Type B pancreatic cell (in vitro differentiated cells): Measurements from ENCODE around the gene RIMBP2. TPM values are rescaled to one million over a fixed set of nuclear protein-coding genes. Genes with fewer than 3 reads are reported as not detected.

Experiments used
- DNase-seq: peaks from one replicate; pipeline ENCODE4 v3.0.0; 2021; ENCODE audit warnings: mixed read lengths; ENCODE audit not compliant: unreplicated experiment; ENCODE audit errors: extremely low spot score
- H3K27ac Mint-ChIP-seq: 2 replicates; pipeline ENCODE4 v1.8.0; 2021; ENCODE audit warnings: mild to moderate bottlenecking, mixed read lengths
- H3K27me3 Mint-ChIP-seq: 2 replicates; pipeline ENCODE4 v1.8.0; 2021; ENCODE audit warnings: mixed read lengths
- H3K36me3 Mint-ChIP-seq: 2 replicates; pipeline ENCODE4 v1.8.0; 2021; ENCODE audit warnings: mixed read lengths
- H3K4me1 Mint-ChIP-seq: one replicate; pipeline ENCODE4 v1.8.0; 2021; ENCODE audit warnings: mixed read lengths; ENCODE audit not compliant: unreplicated experiment
- H3K4me3 Mint-ChIP-seq: 2 replicates; pipeline ENCODE4 v1.8.0; 2021; ENCODE audit warnings: mild to moderate bottlenecking, mixed read lengths
- H3K9me3 Mint-ChIP-seq: 2 replicates; pipeline ENCODE4 v1.8.0; 2021; ENCODE audit warnings: mixed read lengths
- total RNA-seq: library from RNA; stranded (reverse); gene quantifications from 2 replicates; pipeline ENCODE4 v1.2.1, GENCODE V29; 2021; ENCODE audit warnings: low replicate concordance
- TF ChIP-seq, protein P1 (sequence below): fragments of 200-600 bp; sonication (generic); conservative IDR thresholded peaks from 2 replicates; pipeline ENCODE4 v1.5.0; 2021; ENCODE audit warnings: antibody characterized with exemption, mild to moderate bottlenecking

RIMBP2 gene
- total RNA-seq, 1 donor from 2014 or later: 23.7 TPM

DNA sequence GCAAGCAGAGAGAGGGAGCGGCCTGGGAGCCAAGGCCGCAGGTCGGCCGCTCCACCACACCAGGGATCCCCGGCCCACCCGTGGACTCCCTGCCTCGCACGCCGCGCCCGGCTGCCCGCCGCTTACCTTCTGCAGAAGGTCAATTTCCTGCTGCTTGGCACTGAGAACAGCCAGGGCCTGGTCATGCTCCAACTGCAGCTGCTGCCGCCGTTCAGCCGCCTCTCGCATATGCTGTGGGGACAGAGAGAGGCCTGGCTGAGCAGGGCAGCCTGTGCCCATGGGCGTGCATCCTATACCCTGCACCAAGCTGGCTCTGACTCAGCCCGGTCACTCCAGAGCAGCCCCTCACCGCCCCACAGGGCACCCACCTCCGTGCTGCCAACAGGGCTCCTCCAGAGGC lies 237.3 kb downstream of the RIMBP2 start:
- Mint-ChIP-seq H3K36me3 (no peaks in the 10 kb centered on the region), H3K27me3 (peaks cover 18% of the 10 kb centered on the region), H3K4me1 (peaks cover 16% of the 10 kb centered on the region), H3K4me3 (no peak overlapping the region), H3K9me3 (no peaks in the 10 kb centered on the region), H3K27ac (no peak overlapping the region)
- TF ChIP-seq, protein P1, sequence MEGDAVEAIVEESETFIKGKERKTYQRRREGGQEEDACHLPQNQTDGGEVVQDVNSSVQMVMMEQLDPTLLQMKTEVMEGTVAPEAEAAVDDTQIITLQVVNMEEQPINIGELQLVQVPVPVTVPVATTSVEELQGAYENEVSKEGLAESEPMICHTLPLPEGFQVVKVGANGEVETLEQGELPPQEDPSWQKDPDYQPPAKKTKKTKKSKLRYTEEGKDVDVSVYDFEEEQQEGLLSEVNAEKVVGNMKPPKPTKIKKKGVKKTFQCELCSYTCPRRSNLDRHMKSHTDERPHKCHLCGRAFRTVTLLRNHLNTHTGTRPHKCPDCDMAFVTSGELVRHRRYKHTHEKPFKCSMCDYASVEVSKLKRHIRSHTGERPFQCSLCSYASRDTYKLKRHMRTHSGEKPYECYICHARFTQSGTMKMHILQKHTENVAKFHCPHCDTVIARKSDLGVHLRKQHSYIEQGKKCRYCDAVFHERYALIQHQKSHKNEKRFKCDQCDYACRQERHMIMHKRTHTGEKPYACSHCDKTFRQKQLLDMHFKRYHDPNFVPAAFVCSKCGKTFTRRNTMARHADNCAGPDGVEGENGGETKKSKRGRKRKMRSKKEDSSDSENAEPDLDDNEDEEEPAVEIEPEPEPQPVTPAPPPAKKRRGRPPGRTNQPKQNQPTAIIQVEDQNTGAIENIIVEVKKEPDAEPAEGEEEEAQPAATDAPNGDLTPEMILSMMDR: no peak
- no peak for DNase-seq

DNA sequence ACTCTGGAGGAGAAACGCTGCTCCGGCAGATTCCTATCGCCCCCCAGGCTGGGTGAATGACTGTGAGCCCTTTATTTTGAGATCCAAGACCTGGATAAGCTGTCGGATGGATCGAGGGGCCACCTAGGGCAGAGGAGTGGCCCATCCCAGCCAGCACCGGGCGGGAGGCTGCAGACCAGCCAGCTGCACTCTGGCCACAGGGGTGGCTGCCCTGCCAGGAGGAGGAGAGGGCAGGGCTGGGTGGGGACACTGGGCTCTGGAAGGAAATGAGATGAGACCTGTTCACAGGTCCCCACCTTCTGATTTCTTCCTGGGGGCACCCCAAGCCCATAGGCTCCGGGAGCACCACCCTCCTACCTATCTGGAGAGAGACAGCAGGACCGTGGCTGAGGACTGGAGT lies 238.4 kb downstream of the RIMBP2 start:
- no peak overlapping the region for H3K4me3 Mint-ChIP-seq
- no peak overlapping the region for H3K27ac Mint-ChIP-seq
- H3K36me3 Mint-ChIP-seq: no peaks in the 10 kb centered on the region
- no peaks in the 10 kb centered on the region for H3K9me3 Mint-ChIP-seq
- H3K27me3 Mint-ChIP-seq: peaks cover 18% of the 10 kb centered on the region
- H3K4me1 Mint-ChIP-seq: peaks cover 16% of the 10 kb centered on the region
- no peak for DNase-seq
- TF ChIP-seq, protein P1: no peak

DNA sequence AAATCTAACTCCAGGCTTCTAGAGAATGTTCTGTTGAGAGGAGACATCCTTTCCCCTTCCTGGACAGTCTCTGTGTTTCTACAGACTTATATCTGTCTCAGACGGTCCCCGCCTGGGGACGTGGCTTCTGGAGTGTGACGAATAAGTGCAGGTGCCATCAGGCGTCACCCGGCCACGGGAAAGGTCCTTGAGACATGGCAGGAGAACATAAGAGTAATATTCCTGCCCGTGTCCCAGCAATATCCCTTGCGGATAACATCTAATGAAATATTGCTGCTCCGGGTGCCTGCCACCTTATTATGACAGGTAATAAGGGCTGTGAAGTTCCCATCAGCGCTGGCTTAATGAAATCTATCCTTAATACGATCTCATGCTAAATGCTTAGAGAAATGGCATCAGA lies 238.8 kb downstream of the RIMBP2 start:
- peaks cover 18% of the 10 kb centered on the region for H3K27me3 Mint-ChIP-seq
- no peak overlapping the region for H3K4me3 Mint-ChIP-seq
- H3K27ac Mint-ChIP-seq: no peak overlapping the region
- no peaks in the 10 kb centered on the region for H3K9me3 Mint-ChIP-seq
- no peaks in the 10 kb centered on the region for H3K36me3 Mint-ChIP-seq
- peaks cover 14% of the 10 kb centered on the region for H3K4me1 Mint-ChIP-seq
- no peak for DNase-seq
- TF ChIP-seq, protein P1: no peak

DNA sequence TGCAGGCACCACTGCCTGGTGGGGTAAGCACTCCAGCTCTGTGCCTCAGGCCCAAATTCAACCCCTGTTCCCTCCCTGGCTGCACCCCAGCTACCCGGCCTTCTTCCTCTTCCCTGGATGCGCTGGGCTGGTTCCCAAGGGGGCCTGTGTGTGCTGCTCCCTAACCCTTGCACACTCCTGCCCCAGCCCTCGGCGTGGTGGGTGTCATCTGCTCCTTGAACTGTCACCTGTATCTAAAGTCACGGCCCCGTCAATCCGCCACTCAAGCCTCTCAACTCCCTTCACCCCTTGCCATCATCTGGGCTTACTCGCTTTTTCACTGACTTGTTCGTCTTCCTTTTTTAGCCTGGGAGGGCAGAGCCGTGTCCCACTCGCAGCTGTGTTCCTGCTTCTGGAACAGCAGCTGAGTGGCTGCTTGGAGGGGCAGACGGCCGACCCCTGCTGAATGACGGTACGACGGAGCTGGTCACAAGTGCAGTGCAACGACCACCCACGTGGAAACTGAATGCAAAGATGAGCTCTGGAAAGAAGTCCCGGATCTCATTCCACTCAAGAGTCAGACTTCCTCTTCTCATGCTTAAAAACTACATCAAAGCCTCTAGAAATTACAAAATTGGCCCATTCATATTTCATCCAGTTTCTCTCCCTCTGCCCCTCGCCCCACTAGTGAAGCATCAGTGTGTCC lies 239.5 kb downstream of the RIMBP2 start:
- DNase-seq: no peak
- H3K36me3 Mint-ChIP-seq: no peaks in the 10 kb centered on the region
- no peak overlapping the region for H3K27ac Mint-ChIP-seq
- TF ChIP-seq, protein P1: no peak
- no peak overlapping the region for H3K4me3 Mint-ChIP-seq
- no peaks in the 10 kb centered on the region for H3K9me3 Mint-ChIP-seq
- H3K4me1 Mint-ChIP-seq: peaks cover 12% of the 10 kb centered on the region
- H3K27me3 Mint-ChIP-seq: peaks cover 18% of the 10 kb centered on the region

DNA sequence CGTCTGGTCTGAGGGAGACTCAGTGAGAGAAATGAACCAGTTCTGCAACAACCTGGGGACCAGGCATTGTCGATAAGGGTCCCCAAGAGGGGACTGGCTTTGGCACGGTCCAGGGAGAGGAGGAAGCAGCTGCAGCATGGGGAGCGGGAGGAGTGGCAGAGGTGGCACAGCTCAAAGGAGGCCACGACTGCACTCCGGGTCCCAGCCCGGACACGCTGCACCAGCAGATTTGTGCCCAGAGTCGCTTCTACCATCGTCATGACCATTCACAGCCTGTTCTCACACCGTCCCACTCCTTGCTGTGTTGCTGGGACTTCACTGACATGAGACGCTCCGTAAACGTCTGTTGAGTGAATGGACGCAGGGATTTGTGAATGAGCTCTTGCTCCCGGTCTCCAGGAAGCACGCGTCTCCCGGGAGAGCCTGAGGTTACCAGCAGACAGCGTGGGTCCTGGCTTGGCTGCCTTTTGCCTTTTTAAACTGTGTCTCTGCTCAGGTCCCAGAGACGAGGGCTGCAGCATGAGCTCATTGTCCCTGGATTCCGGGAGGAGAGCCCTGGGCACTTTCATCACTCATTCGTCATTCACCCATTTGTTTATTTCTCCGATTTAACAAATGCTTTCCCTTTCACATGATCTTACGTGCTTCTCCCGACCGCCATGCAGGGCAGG lies 241.4 kb downstream of the RIMBP2 start:
- Mint-ChIP-seq H3K27me3 (peaks cover 18% of the 10 kb centered on the region), H3K9me3 (no peaks in the 10 kb centered on the region), H3K27ac (peak overlapping the region; percentile 50), H3K4me1 (peaks cover 12% of the 10 kb centered on the region), H3K4me3 (no peak overlapping the region), H3K36me3 (no peaks in the 10 kb centered on the region)
- TF ChIP-seq, protein P1: no peak
- no peak for DNase-seq
